GM18517 (cell line): ENCODE data around the gene DCC.

Experiments used
- ATAC-seq: cut with Tn5 transposase; IDR thresholded peaks from one replicate; pipeline ENCODE4 v1.9.1; 2021; ENCODE audit warnings: mild to moderate bottlenecking, moderate library complexity; ENCODE audit not compliant: unreplicated experiment

DCC gene

GRCh38 chr18:53004798-53005197 lies 664.8 kb downstream of the DCC start:
- ATAC-seq: no peak

DNA sequence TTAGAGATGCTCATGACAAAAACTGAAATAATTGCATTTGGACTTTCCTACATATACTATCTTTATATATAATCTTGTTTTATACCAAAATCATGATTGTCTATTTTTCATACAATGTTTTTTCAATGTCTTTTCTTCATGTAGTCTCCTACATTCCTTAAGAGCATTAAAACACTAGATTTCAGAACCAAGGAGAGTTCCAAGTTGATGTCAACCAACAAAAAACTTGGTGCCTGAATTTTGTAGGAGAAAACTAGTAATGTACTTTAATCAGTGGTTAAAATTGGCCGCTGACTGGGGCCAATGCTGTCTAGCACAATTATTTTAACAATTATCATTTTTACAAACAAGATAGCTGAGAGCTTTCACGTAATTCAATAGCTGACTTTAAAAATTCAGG lies 678.8 kb downstream of the DCC start:
- ATAC-seq: no peak

- ATAC-seq: no peak
Measured at GRCh38 chr18:53025247-53025646, 685.2 kb downstream of the DCC start.

DNA sequence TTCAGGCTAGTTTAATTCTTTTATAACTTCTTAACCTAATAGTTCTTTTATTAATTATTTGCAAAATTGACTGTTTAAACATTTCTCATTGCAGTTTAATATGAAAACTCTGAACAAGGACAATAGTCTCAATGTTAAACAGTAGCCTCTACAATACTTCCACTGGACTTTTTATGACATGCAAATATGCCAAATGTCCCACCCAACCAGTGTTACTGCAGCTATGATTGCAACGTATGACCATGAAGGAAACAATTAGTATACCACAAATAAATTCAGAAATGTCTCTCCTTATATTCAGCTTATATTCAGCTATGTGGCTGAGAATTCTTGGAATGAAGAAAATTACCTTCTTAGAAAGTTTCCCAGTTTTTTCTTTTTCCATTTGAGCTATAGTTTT lies 688.6 kb downstream of the DCC start:
- ATAC-seq: no peak

DNA sequence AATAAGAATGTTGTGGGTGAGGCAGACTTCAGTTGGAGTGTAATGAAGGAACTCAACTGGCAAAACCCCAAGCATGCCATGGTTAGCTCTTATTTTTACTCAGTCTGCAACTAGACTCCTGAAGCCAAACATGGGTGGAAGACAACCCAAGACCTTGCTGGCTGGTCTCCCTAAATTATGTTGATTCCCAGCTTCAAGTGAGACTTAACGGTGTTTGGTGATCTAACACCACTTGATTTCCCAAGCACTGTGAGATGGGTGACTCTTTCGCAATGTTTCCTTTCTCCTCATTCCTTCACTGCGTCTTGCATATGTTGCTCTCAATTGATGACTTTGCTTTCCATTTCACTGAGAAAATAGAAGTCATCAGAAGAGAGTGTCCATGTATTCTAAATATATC lies 693.1 kb downstream of the DCC start:
- no peak for ATAC-seq

GRCh38 chr18:53038608-53039007 lies 698.6 kb downstream of the DCC start:
- no peak for ATAC-seq

DNA sequence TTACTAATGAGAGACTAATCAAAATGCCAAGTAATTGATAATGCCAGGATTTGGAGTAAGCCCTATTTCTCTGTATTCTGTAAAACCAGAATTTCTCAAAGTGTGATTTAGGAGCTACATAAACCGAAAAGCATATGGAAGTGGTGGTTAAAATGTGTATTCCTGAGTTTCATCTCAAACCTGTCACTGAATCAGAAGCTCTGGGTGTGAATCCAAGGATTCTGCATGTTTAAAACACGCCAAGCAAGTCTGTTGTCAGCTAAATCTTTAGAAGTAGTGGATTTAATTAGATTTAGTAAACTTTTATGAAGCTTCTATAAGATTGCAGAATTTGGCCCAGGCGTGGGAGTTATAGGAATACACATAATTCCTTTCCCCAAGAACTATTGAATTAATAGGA lies 700.3 kb downstream of the DCC start:
- no peak for ATAC-seq

- no peak for ATAC-seq
Measured at GRCh38 chr18:53056064-53056463, 716.1 kb downstream of the DCC start.

GRCh38 chr18:53070788-53071187 lies 730.8 kb downstream of the DCC start:
- no peak for ATAC-seq

GRCh38 chr18:53080687-53081086 lies 740.7 kb downstream of the DCC start:
- ATAC-seq: no peak

DNA sequence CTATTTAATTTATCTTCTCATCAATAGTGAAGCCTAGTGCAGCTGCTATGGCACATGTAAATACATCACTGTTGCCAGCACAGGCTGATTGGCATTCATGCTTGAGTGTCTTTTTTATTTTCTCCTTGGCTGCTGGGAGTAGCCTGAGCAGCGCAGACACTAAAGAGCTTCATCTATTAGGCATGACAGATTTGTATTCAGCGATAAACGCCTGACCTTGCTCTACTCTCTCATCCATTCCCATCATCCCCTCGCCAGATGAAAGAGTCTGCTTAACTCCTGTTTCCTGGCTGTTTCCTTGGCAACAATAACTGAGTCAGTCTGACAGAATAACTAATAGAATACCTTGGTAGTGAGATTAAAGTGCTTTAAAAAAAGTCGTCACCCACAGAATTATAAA lies 753.6 kb downstream of the DCC start:
- no peak for ATAC-seq

DNA sequence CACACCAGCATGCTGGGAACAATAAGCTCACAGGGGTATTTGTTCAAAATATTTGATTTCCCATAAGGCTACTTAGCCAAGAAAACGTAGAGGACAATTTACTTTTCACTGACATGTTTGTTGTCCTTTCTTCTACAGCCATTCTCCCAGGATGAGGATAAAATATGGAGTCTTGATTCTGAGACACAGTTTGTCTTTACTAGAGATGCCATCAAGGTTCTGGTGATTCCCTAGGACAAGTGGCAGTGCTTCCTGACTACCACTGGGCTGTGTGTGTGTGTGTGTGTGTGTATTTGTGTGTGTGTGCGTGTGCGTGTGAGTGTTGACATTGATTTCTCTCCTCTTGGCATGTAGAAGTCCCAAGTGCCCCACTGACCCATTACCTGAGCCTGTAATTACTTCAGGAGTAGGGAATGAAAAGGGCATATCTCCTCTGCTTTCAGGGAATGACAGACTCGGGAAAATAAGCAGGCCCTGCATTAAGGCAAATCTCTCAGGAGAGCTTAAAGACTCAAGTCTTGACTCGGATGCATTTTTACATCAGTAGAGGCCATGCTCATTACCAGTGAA lies 761.6 kb downstream of the DCC start:
- ATAC-seq: no peak

GRCh38 chr18:53114441-53114840 lies 774.4 kb downstream of the DCC start:
- ATAC-seq: no peak

GRCh38 chr18:53115876-53116585 lies 776.0 kb downstream of the DCC start:
- no peak for ATAC-seq

DNA sequence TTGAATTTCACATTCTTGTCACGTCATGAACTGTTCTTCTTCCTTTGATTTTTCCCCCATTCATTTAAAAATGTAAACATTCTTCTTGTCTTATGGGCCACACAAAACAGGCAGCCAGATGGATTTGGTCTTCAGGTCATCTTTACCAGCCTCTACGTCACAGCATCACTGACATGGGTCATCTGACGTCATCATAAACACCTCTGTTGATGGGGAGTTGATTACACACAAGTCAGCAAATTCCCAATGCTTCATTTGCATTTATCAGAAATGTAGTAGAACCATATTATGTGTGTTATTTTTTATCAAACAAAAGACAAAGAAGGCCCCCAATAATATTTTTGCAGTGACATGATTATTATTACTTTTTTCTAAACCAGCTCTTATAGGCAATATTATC lies 777.9 kb downstream of the DCC start:
- ATAC-seq: no peak

- no peak for ATAC-seq
Measured at GRCh38 chr18:53126210-53126609, 786.2 kb downstream of the DCC start.

DNA sequence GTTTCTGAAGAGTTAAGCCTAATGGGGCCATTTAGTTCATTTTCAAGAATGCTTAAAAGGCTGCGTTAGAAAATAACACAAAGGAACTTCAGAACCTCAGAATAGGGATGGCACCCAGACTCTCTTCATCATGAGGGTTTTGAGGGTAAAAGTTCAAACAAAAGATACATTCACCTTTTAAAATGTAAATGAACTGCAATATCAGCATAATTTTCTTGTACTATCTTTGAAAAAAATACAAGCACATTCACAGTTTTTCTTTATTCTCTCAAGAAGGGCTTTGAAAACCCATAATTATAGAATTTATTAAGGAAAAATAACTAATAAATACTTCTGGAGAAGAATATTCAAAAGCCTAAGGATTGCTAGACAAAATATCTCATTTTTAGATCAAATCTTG lies 791.0 kb downstream of the DCC start:
- ATAC-seq: no peak

GRCh38 chr18:53134711-53135110 lies 794.7 kb downstream of the DCC start:
- no peak for ATAC-seq

DNA sequence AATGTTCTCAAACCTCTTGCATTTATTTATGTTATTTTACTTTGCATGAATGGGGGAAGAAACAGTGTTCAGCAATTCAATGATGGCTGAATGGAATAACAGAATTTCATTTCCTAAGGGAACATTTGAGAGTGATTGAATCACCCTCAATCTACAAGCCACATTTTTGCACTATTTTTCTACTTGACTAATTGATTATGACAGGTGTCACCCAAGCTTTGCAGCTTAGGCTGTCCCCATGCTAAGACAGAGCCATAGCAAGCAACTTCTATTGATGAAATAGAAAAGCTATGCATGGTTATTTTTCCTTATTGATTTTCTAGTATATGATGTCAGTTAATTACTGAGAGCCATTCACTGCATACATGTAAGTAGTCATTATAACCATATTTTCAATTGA lies 795.7 kb downstream of the DCC start:
- ATAC-seq: no peak

- ATAC-seq: no peak
Measured at GRCh38 chr18:53139746-53140500, 799.9 kb downstream of the DCC start.

DNA sequence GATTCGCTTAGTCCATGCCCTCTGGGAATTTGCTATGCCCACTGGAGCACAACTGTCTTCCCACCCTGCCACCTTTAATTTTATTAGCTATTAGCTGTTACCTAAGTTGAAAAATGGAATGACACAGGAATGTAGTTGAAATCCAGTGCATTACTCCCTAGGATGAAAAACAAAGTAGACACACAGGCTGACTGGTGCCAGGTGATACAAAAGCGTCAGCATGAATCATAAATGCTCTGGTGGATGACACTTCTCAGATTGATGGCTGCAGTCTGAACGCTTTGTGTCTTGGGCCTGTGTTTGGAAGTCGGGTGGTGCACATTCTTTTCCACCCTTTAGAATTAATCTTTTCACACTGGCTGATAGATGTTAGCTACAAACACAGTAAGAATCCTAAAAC lies 802.0 kb downstream of the DCC start:
- no peak for ATAC-seq

- ATAC-seq: no peak
Measured at GRCh38 chr18:53147472-53147871, 807.5 kb downstream of the DCC start.
